IMR-90 (cell line): ENCODE data around the gene LRSAM1. TPM values are rescaled to one million over a fixed set of nuclear protein-coding genes. Genes with fewer than 3 reads are reported as not detected.

ENCODE experiments used
- ATAC-seq: fragments of 200-7000 bp; cut with Tn5 transposase; 2 replicates; pipeline ENCODE4 v1.9.1; 2020; ENCODE audit warnings: low read depth, mild to moderate bottlenecking, moderate library complexity
- BruUV-seq: library from RNA; stranded (reverse); fragments of 400-500 nt; replicated peaks from 2 replicates; lab custom pipeline; 2021; lab: Mats Ljungman, UMichigan
- CTCF ChIA-PET: fragments of 300-600 bp; formaldehyde crosslinking; extraction: SDS; loops from one replicate; lab custom pipeline; 2021; ENCODE audit warnings: antibody characterized with exemption; lab: Yijun Ruan, JAX
- POLR2A ChIA-PET: fragments of 300-600 bp; sonication (Branson Sonifier 250); formaldehyde crosslinking; loops from one replicate; lab custom pipeline; 2022; ENCODE audit warnings: antibody characterized with exemption; ENCODE audit not compliant: unreplicated experiment; lab: Charles Lee
- DNase-seq: peaks from one replicate; pipeline ENCODE4 v3.0.0; 2013
- H2AFZ ChIP-seq: replicated peaks from 2 replicates; pipeline ENCODE3; 2013; ENCODE audit warnings: low read length, mild to moderate bottlenecking; ENCODE audit not compliant: poor library complexity
- H2AK5ac ChIP-seq: 2 replicates; pipeline ENCODE4 v1.6.1; 2013; ENCODE audit warnings: low read depth, low read length, inconsistent platforms
- H2AK9ac ChIP-seq: replicated peaks from 2 replicates; pipeline ENCODE3; 2013; ENCODE audit warnings: mild to moderate bottlenecking, low read depth, low read length, moderate library complexity; ENCODE audit not compliant: poor library complexity
- H2BK120ac ChIP-seq: 2 replicates; pipeline ENCODE4 v1.6.1; 2013; ENCODE audit warnings: low read depth, low read length, inconsistent platforms
- H2BK15ac ChIP-seq: 3 replicates; pipeline ENCODE4 v1.6.1; 2013; ENCODE audit warnings: low read depth, low read length, inconsistent platforms
- H2BK20ac ChIP-seq: 2 replicates; pipeline ENCODE4 v1.6.1; 2013; ENCODE audit warnings: low read depth, mild to moderate bottlenecking, inconsistent platforms, low read length, moderate library complexity
- H2BK5ac ChIP-seq: 2 replicates; pipeline ENCODE4 v1.6.1; 2013; ENCODE audit warnings: mild to moderate bottlenecking, low read depth, low read length, inconsistent platforms; ENCODE audit not compliant: poor library complexity, severe bottlenecking
- H3K14ac ChIP-seq: replicated peaks from 2 replicates; pipeline ENCODE4 v1.6.1; 2013; ENCODE audit warnings: low read depth, low read length, inconsistent platforms
- H3K18ac ChIP-seq: 2 replicates; pipeline ENCODE4 v1.6.1; 2013; ENCODE audit warnings: low read depth, low read length, control low read depth
- H3K23ac ChIP-seq: 2 replicates; pipeline ENCODE4 v1.6.1; 2013; ENCODE audit warnings: low read depth, low read length, inconsistent platforms
- H3K27ac ChIP-seq: 2 replicates; pipeline ENCODE4 v1.5.1; 2013; ENCODE audit warnings: mild to moderate bottlenecking, control low read depth, low read length; ENCODE audit not compliant: insufficient read depth
- H3K27me3 ChIP-seq: 2 replicates; pipeline ENCODE4 v1.6.1; 2013; ENCODE audit warnings: low read length; ENCODE audit not compliant: control insufficient read depth, insufficient read depth
- H3K36me3 ChIP-seq: 2 replicates; pipeline ENCODE4 v1.6.1; 2013; ENCODE audit warnings: low read length, mixed read lengths; ENCODE audit not compliant: control insufficient read depth, insufficient read depth
- H3K4ac ChIP-seq: 2 replicates; pipeline ENCODE4 v1.6.1; 2013; ENCODE audit warnings: low read depth, low read length, inconsistent platforms
- H3K4me1 ChIP-seq: 2 replicates; pipeline ENCODE4 v1.6.1; 2013; ENCODE audit warnings: low read length, mixed read lengths; ENCODE audit not compliant: control insufficient read depth, insufficient read depth
- H3K4me2 ChIP-seq: 2 replicates; pipeline ENCODE4 v1.6.1; 2013; ENCODE audit warnings: low read depth, mild to moderate bottlenecking, control low read depth, low read length, moderate library complexity
- H3K4me3 ChIP-seq: 2 replicates; pipeline ENCODE4 v1.5.1; 2013; ENCODE audit warnings: low read depth, mild to moderate bottlenecking, control low read depth, low read length, moderate library complexity; ENCODE audit not compliant: insufficient read depth
- H3K56ac ChIP-seq: 2 replicates; pipeline ENCODE4 v1.6.1; 2013; ENCODE audit warnings: low read length, inconsistent platforms; ENCODE audit not compliant: insufficient read depth; ENCODE audit errors: extremely low read depth
- H3K79me1 ChIP-seq, 2 experiments: 2 replicates each; pipeline ENCODE4 v1.6.1; 2013; ENCODE audit warnings: low read length in 2 of 2, inconsistent platforms in 1 of 2, low read depth in 1 of 2
- H3K9ac ChIP-seq: 2 replicates; pipeline ENCODE4 v1.6.1; 2013; ENCODE audit warnings: low read depth, low read length, control low read depth
- H3K9me1 ChIP-seq: 2 replicates; pipeline ENCODE4 v1.6.1; 2013; ENCODE audit warnings: low read length, inconsistent platforms; ENCODE audit not compliant: insufficient read depth
- H3K9me3 ChIP-seq: 2 replicates; pipeline ENCODE4 v1.6.1; 2013; ENCODE audit warnings: low read length; ENCODE audit not compliant: control insufficient read depth, insufficient read depth
- H4K20me1 ChIP-seq: 2 replicates; pipeline ENCODE4 v1.6.1; 2013; ENCODE audit warnings: low read length, inconsistent platforms; ENCODE audit not compliant: insufficient read depth
- H4K5ac ChIP-seq: 2 replicates; pipeline ENCODE4 v1.6.1; 2013; ENCODE audit warnings: mild to moderate bottlenecking, low read depth, low read length, control low read depth
- H4K8ac ChIP-seq, 2 experiments: 2 replicates each; pipeline ENCODE4 v1.6.1; 2013; ENCODE audit warnings: low read depth in 2 of 2, low read length in 2 of 2, control low read depth in 1 of 2, inconsistent platforms in 1 of 2
- H4K91ac ChIP-seq: 2 replicates; pipeline ENCODE4 v1.6.1; 2013; ENCODE audit warnings: low read depth, low read length, inconsistent platforms; ENCODE audit not compliant: insufficient read depth
- MAZ ChIP-seq: IDR thresholded peaks from 2 replicates; pipeline ENCODE4 v1.6.1; 2012; ENCODE audit warnings: low read depth, mild to moderate bottlenecking, low read length, improper control_type of control experiment, moderate library complexity, borderline replicate concordance
- RFX5 ChIP-seq: IDR thresholded peaks from 2 replicates; pipeline ENCODE4 v1.8.0; 2012; ENCODE audit warnings: low read depth, mild to moderate bottlenecking, low read length, moderate library complexity
- WGBS, 2 experiments: methylation state at CpG; one replicate each; pipeline versions ENCODE4 v1.1.5 to v1.1.7; 2013; ENCODE audit warnings: missing lambda C conversion rate in 2 of 2; ENCODE audit not compliant: insufficient read length in 1 of 2; ENCODE audit errors: extremely low coverage in 2 of 2; 5-methylcytosine and 5-hydroxymethylcytosine counted together
- dilution Hi-C: fragments of 300-500 bp; cut with HindIII; formaldehyde crosslinking; loops from one replicate; pipeline ENCODE4 v1.14.3; 2018; ENCODE audit warnings: low sequenced_read_pairs; ENCODE audit not compliant: unreplicated experiment
- in situ Hi-C: fragments of 300-500 bp; cut with MboI; formaldehyde crosslinking; loops from 3 replicates; pipeline ENCODE4 v1.14.3; 2019; ENCODE audit warnings: low sequenced_read_pairs, inconsistent platforms, mixed read lengths
- intact Hi-C: fragments of 100-400 bp; cut with micrococcal nuclease; formaldehyde crosslinking; loops from 2 replicates; pipeline ENCODE4 v1.10.0; 2022
- polyA plus RNA-seq, 3 experiments: library from polyadenylated mRNA; depleted of rRNA; stranded (reverse); fragments of >200 nt; gene quantifications; 2 replicates each; pipeline ENCODE4 v1.2.3, GENCODE V29; 2012; ENCODE audit warnings: low replicate concordance in 1 of 3
- total RNA-seq: library from RNA; depleted of rRNA; stranded (reverse); fragments of >200 nt; gene quantifications from 2 replicates; pipeline ENCODE4 v1.2.3, GENCODE V29; 2012

LRSAM1 gene
- total and polyA plus RNA-seq, 2 of the 4 experiments (the other 2 are of a cell fraction) = 3.0 to 9.3 TPM

DNA sequence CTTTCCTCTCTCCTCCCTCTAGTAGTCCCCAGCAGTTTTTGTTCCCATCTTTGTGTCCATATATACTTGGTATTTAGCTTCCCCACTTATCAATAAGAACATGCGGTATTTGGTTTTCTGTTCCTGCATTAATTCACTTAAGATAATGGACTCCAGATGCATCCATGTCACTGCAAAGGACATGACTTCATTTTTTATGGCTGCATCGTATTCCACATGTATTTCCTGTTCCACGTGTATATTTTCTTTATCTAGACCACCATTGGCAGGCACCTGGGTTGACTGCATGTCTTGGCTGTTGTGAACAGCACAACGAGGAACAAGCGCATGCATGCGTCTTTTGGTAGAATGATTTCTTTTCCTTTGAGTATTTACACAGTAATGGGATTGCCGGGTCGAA, 20.9 kb upstream of the LRSAM1 start:
- intact Hi-C loops = no loop called here
- ATAC-seq (no peak), DNase-seq (no peak)
- Histone ChIP-seq H3K14ac (no peak overlapping the region), H4K20me1 (peaks cover 13% of the 10 kb centered on the region), H3K4me2 (no peak overlapping the region), H3K9me3 (no peaks in the 10 kb centered on the region), H3K4ac (no peak overlapping the region), H3K9me1 (peaks cover 5% of the 10 kb centered on the region; the same call in 1 of the 2 replicates), H2AK5ac (no peak overlapping the region), H2BK120ac (no peak overlapping the region), H3K27ac (no peak overlapping the region), H3K27me3 (no peaks in the 10 kb centered on the region), H3K18ac (no peak overlapping the region), H2BK15ac (no peak overlapping the region), H3K56ac (no peak overlapping the region), H3K36me3 (peaks cover 27% of the 10 kb centered on the region), H3K4me3 (no peak overlapping the region), H2AK9ac (no peak overlapping the region), H2BK5ac (no peak overlapping the region), H2BK20ac (no peak overlapping the region), H3K4me1 (no peaks in the 10 kb centered on the region), H3K79me1 (peaks cover 31 to 59% of the 10 kb centered on the region in 2 experiments; a peak in 3 of 4 replicates), H3K9ac (no peak overlapping the region), H4K8ac (no peak overlapping the region), H4K5ac (no peak overlapping the region), H2AFZ (no peak overlapping the region), H3K23ac (no peak overlapping the region), H4K91ac (no peak overlapping the region)
- BruUV-seq = no TSS peak
- POLR2A ChIA-PET = no interaction called here
- TF ChIP-seq RFX5 (no peak), MAZ (no peak)
- dilution Hi-C loops = no loop called here
- CTCF ChIA-PET = no interaction called here
- 100% methylated on average over 1 of the region's 8 CpGs; no CpG with 5 or more reads in 1 of the 2 experiments for WGBS, 2 experiments
- in situ Hi-C loops = no loop called here
